NB4 (cell line): ENCODE data around the gene CTU2.

Experiments
- MYC ChIP-seq: IDR thresholded peaks from 2 replicates; pipeline ENCODE4 v1.6.1; 2011; ENCODE audit warnings: low read depth, low read length
- POLR2A ChIP-seq: IDR thresholded peaks from 2 replicates; pipeline ENCODE4 v1.6.1; 2011; ENCODE audit warnings: mild to moderate bottlenecking; ENCODE audit not compliant: insufficient read length; ENCODE audit errors: extremely low read depth
- TF ChIP-seq, protein P1 (sequence below): IDR thresholded peaks from one replicate; pipeline ENCODE4 v1.5.1; 2012; ENCODE audit warnings: low read depth, low read length

GRCh38 chr16:88667461-88667860 lies 38.8 kb upstream of the CTU2 start:
- TF ChIP-seq, protein P1, sequence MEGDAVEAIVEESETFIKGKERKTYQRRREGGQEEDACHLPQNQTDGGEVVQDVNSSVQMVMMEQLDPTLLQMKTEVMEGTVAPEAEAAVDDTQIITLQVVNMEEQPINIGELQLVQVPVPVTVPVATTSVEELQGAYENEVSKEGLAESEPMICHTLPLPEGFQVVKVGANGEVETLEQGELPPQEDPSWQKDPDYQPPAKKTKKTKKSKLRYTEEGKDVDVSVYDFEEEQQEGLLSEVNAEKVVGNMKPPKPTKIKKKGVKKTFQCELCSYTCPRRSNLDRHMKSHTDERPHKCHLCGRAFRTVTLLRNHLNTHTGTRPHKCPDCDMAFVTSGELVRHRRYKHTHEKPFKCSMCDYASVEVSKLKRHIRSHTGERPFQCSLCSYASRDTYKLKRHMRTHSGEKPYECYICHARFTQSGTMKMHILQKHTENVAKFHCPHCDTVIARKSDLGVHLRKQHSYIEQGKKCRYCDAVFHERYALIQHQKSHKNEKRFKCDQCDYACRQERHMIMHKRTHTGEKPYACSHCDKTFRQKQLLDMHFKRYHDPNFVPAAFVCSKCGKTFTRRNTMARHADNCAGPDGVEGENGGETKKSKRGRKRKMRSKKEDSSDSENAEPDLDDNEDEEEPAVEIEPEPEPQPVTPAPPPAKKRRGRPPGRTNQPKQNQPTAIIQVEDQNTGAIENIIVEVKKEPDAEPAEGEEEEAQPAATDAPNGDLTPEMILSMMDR: no peak
- TF ChIP-seq MYC: no peak
- TF ChIP-seq POLR2A: no peak
